ENCODE data around the gene TMEM126B. TPM values are rescaled to one million over a fixed set of nuclear protein-coding genes. Genes with fewer than 3 reads are reported as not detected.

Gene TMEM126B
- total RNA-seq, 4 donors from 2014 or later, result 40.2 to 63.2 (median 47.0) TPM

Other genes with a start within 250 kb of the TMEM126B start
- 10 to 100 TPM; 11.0 to 34.2 (median 19.8) TPM for gene DLG2, start 1.2 kb upstream of the TMEM126B start, total RNA-seq
- gene TMEM126A, start 19.4 kb downstream of the TMEM126B start, total RNA-seq, result 10 to 100 TPM; 17.3 to 33.9 (median 26.2) TPM
- gene CREBZF, start 36.5 kb downstream of the TMEM126B start, total RNA-seq, result 10 to 100 TPM; 27.4 to 96.0 (median 46.0) TPM
- 1 to 10 TPM; 1.7 to 3.4 (median 1.7) TPM for gene CCDC89, start 57.6 kb downstream of the TMEM126B start, total RNA-seq
- 10 to 100 TPM in 2 of 4 donors, 1 to 10 TPM in 2; 4.7 to 23.6 (median 8.4) TPM for gene SYTL2, start 182.5 kb downstream of the TMEM126B start, total RNA-seq
- not detected for gene CCDC83, start 226.8 kb downstream of the TMEM126B start, total RNA-seq

All from gastroesophageal sphincter (tissue), 4 donors.